ENCODE measurements around the gene GUCY1A2. TPM values are rescaled to one million over a fixed set of nuclear protein-coding genes. Genes with fewer than 3 reads are reported as not detected.

GUCY1A2 gene
- total and polyA plus RNA-seq, 11 donors = 0.93 to 14.1 (median 10.1) TPM

DNA sequence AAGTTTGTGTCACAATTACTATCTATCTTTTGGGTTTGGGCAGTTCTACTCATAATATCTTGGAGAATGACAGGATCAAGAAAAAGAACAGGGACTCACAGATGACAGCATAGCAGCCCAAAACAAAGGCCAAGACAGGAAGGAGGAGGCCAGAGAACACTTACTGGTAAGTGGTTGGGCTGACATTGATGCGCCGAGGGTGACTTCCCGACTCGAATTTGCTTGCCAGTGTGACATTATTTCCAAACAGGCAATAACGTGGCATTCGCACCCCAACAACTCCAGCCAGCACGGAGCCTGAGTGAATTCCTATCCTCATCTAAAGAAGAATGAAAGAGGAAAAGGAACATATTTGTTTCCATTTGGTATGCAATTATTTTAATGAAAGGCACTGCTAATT is 309.9 kb downstream of the GUCY1A2 start:
- Histone ChIP-seq H3K4me3 (no peak overlapping the region), H3K36me3 (no peaks in the 10 kb centered on the region), H3K4me1 (no peaks in the 10 kb centered on the region), H3K27ac (no peak overlapping the region), H3K27me3 (no peaks in the 10 kb centered on the region), H3K9me3 (no peaks in the 10 kb centered on the region)
- DNase-seq (no peak), ATAC-seq (no peak)
- no peak for TF ChIP-seq POLR2A (IDR thresholded peaks at IDR 0.05)
- TF ChIP-seq, protein P1, sequence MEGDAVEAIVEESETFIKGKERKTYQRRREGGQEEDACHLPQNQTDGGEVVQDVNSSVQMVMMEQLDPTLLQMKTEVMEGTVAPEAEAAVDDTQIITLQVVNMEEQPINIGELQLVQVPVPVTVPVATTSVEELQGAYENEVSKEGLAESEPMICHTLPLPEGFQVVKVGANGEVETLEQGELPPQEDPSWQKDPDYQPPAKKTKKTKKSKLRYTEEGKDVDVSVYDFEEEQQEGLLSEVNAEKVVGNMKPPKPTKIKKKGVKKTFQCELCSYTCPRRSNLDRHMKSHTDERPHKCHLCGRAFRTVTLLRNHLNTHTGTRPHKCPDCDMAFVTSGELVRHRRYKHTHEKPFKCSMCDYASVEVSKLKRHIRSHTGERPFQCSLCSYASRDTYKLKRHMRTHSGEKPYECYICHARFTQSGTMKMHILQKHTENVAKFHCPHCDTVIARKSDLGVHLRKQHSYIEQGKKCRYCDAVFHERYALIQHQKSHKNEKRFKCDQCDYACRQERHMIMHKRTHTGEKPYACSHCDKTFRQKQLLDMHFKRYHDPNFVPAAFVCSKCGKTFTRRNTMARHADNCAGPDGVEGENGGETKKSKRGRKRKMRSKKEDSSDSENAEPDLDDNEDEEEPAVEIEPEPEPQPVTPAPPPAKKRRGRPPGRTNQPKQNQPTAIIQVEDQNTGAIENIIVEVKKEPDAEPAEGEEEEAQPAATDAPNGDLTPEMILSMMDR (IDR thresholded peaks at IDR 0.05) = no peak
- intact Hi-C loops (cut with DNase I) = no loop called here
- WGBS, 4 donors = 72 to 77% (median 73%) methylated on average over 7 of the region's 7 CpGs

DNA sequence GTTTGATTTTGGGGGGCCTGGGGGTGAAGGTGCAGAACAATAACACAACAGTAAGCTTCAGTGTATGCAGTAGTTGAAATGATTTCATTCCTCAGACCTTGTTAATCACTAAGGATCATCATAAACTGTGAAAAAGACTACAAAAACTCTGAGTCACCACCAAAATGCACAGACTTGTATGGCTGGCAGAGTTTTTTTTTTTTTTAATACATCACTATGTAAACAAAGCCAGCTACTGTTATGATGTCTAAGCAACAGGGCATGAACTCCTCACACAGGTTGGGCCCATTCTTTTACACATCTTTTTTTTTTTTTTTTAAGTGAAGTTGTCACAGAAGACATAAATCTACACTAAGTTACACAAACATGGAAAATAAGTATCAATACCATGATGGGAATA is 311.9 kb downstream of the GUCY1A2 start:
- ATAC-seq = no peak
- H3K36me3 ChIP-seq = no peaks in the 10 kb centered on the region
- no peaks in the 10 kb centered on the region for H3K4me1 ChIP-seq
- H3K27ac ChIP-seq = no peak overlapping the region
- no peak for TF ChIP-seq POLR2A (IDR thresholded peaks at IDR 0.05)
- TF ChIP-seq, protein P1 (IDR thresholded peaks at IDR 0.05) = no peak
- no peak overlapping the region for H3K4me3 ChIP-seq
- H3K9me3 ChIP-seq = no peaks in the 10 kb centered on the region
- intact Hi-C loops (cut with DNase I) = no loop called here
- DNase-seq = no peak
- H3K27me3 ChIP-seq = no peaks in the 10 kb centered on the region

DNA sequence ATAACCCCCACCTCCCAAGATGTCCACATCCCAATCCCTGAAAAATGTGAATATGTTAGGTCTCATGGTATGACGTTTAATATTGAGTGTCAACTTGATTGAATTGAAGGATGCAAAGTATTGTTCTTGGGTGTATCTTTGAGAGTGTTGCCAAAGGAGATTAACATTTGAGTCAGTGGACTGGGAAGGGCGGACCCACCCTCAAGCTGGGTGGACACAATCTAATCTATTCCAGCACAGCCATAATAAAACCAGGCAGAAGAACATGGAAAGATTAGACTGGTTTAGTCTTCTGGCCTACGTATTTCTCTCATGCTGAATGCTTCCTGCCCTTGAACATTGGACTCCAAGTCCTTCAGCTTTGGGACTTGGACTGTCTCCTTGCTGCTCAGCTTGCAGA is 315.5 kb downstream of the GUCY1A2 start:
- TF ChIP-seq, protein P1 (IDR thresholded peaks at IDR 0.05) = no peak
- TF ChIP-seq POLR2A (IDR thresholded peaks at IDR 0.05) = no peak
- no peak for ATAC-seq

DNA sequence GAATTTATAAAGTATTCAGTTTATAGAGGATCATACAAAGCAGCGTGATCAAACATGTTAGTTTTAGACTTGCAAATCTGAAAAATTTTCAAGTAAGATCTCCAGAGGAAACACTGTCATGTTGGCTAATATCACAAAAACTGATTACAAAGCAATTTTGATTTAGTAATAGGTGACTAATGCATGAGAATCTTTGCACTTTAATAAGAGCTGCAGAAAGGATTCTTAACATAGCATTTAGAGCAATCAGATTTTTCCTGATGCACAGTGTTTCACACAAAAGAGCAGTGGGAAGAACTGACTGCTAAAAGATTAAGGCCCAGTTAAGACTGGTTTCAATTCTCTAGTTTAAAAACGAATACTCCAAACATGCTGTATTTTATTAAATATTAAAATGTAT is 321.2 kb downstream of the GUCY1A2 start:
- WGBS, 4 donors = 84 to 89% (median 87%) methylated on average over 2 of the region's 2 CpGs
- H3K4me1 ChIP-seq = no peaks in the 10 kb centered on the region
- no peak overlapping the region for H3K27ac ChIP-seq
- no peak overlapping the region for H3K4me3 ChIP-seq
- no peaks in the 10 kb centered on the region for H3K36me3 ChIP-seq
- TF ChIP-seq, protein P1 (IDR thresholded peaks at IDR 0.05) = no peak
- no peak for TF ChIP-seq POLR2A (IDR thresholded peaks at IDR 0.05)
- DNase-seq = no peak
- no peaks in the 10 kb centered on the region for H3K9me3 ChIP-seq
- ATAC-seq = no peak
- H3K27me3 ChIP-seq = no peaks in the 10 kb centered on the region
- intact Hi-C loops (cut with DNase I) = no loop called here

More for the DNA sequence above, 315.5 kb downstream of the GUCY1A2 start:
- Histone ChIP-seq H3K36me3 (no peaks in the 10 kb centered on the region), H3K9me3 (no peaks in the 10 kb centered on the region), H3K4me1 (no peaks in the 10 kb centered on the region), H3K4me3 (no peak overlapping the region), H3K27me3 (no peaks in the 10 kb centered on the region), H3K27ac (no peak overlapping the region)
- 74 to 82% (median 78%) methylated on average over 3 of the region's 3 CpGs for WGBS, 4 donors
- no peak for DNase-seq
- intact Hi-C loops (cut with DNase I) = no loop called here
